ENCODE results near the gene FCGR1A. TPM values are rescaled to one million over a fixed set of nuclear protein-coding genes. Genes with fewer than 3 reads are reported as not detected.
"Not testable (repeated sequence)": the region's sequence is repeated elsewhere in the genome, so short reads cannot be mapped to it uniquely, and the experiment has no call there.

Gene FCGR1A
- polyA plus RNA-seq, 6 donors from 2014 or later: not detected

GRCh38 chr1:149762294-149762693 is 20.2 kb upstream of the FCGR1A start:
- H3K27me3 Mint-ChIP-seq; H3K36me3 Mint-ChIP-seq; H3K27ac Mint-ChIP-seq; H3K4me3 Mint-ChIP-seq; H3K4me1 Mint-ChIP-seq; H3K9me3 Mint-ChIP-seq; ATAC-seq (ENCODE audit: low read depth in 2 of 2); DNase-seq: not testable (repeated sequence)

- Mint-ChIP-seq H3K27ac (peak overlapping the region in 1 of 6 donors; percentile 47), H3K4me3 (peak overlapping the region in 1 of 8 donors; percentile 70)
- H3K4me1 Mint-ChIP-seq, H3K9me3 Mint-ChIP-seq, H3K27me3 Mint-ChIP-seq, H3K36me3 Mint-ChIP-seq: not testable (repeated sequence)
- ATAC-seq (ENCODE audit: low read depth in 2 of 2): peak; percentile 67 to 87
- DNase-seq: peak; percentile 3
Observed at GRCh38 chr1:149764087-149764800, 18.2 kb upstream of the FCGR1A start.

- not testable (repeated sequence) for H3K27ac Mint-ChIP-seq; DNase-seq; H3K4me1 Mint-ChIP-seq; H3K27me3 Mint-ChIP-seq; H3K4me3 Mint-ChIP-seq; ATAC-seq (ENCODE audit: low read depth in 2 of 2); H3K9me3 Mint-ChIP-seq; H3K36me3 Mint-ChIP-seq
Observed at GRCh38 chr1:149766241-149766640, 16.3 kb upstream of the FCGR1A start.

GRCh38 chr1:149769216-149769615 is 13.3 kb upstream of the FCGR1A start:
- not testable (repeated sequence) for ATAC-seq (ENCODE audit: low read depth in 2 of 2); H3K36me3 Mint-ChIP-seq; H3K9me3 Mint-ChIP-seq

GRCh38 chr1:149770661-149771060 is 11.8 kb upstream of the FCGR1A start:
- not testable (repeated sequence) for H3K4me3 Mint-ChIP-seq; H3K4me1 Mint-ChIP-seq; H3K27ac Mint-ChIP-seq; DNase-seq; H3K36me3 Mint-ChIP-seq; H3K9me3 Mint-ChIP-seq; H3K27me3 Mint-ChIP-seq; ATAC-seq (ENCODE audit: low read depth in 2 of 2)

More at GRCh38 chr1:149769216-149769615, 13.3 kb upstream of the FCGR1A start:
- not testable (repeated sequence) for H3K4me3 Mint-ChIP-seq, H3K27ac Mint-ChIP-seq, H3K4me1 Mint-ChIP-seq, H3K27me3 Mint-ChIP-seq, DNase-seq

GRCh38 chr1:149771653-149772425 is 10.7 kb upstream of the FCGR1A start:
- not testable (repeated sequence) for H3K4me3 Mint-ChIP-seq, H3K4me1 Mint-ChIP-seq

GRCh38 chr1:149775510-149776147 is 6.9 kb upstream of the FCGR1A start:
- H3K27me3 Mint-ChIP-seq; H3K4me3 Mint-ChIP-seq; ATAC-seq (ENCODE audit: low read depth in 2 of 2); DNase-seq; H3K36me3 Mint-ChIP-seq; H3K4me1 Mint-ChIP-seq; H3K9me3 Mint-ChIP-seq; H3K27ac Mint-ChIP-seq: not testable (repeated sequence)

More at GRCh38 chr1:149771653-149772425, 10.7 kb upstream of the FCGR1A start:
- H3K27ac Mint-ChIP-seq, H3K9me3 Mint-ChIP-seq, H3K36me3 Mint-ChIP-seq, H3K27me3 Mint-ChIP-seq, DNase-seq: not testable (repeated sequence)
- peak in 1 of 2 donors; percentile 40 for ATAC-seq (ENCODE audit: low read depth in 2 of 2)

- H3K36me3 Mint-ChIP-seq; H3K27ac Mint-ChIP-seq; DNase-seq; H3K4me1 Mint-ChIP-seq; ATAC-seq (ENCODE audit: low read depth in 2 of 2); H3K9me3 Mint-ChIP-seq; H3K27me3 Mint-ChIP-seq; H3K4me3 Mint-ChIP-seq: not testable (repeated sequence)
Observed at GRCh38 chr1:149777084-149777483, 5.4 kb upstream of the FCGR1A start.

- not testable (repeated sequence) for H3K27me3 Mint-ChIP-seq; H3K27ac Mint-ChIP-seq; H3K9me3 Mint-ChIP-seq; H3K36me3 Mint-ChIP-seq; H3K4me3 Mint-ChIP-seq; ATAC-seq (ENCODE audit: low read depth in 2 of 2); DNase-seq; H3K4me1 Mint-ChIP-seq
Observed at GRCh38 chr1:149778313-149778712, 4.2 kb upstream of the FCGR1A start.

GRCh38 chr1:149781413-149781984 is 995 bp upstream of the FCGR1A start:
- not testable (repeated sequence) for H3K36me3 Mint-ChIP-seq; H3K9me3 Mint-ChIP-seq; DNase-seq; H3K27me3 Mint-ChIP-seq; H3K4me3 Mint-ChIP-seq; H3K4me1 Mint-ChIP-seq; ATAC-seq (ENCODE audit: low read depth in 2 of 2); H3K27ac Mint-ChIP-seq

GRCh38 chr1:149783289-149783688 is 795 bp downstream of the FCGR1A start:
- ATAC-seq (ENCODE audit: low read depth in 2 of 2); H3K27ac Mint-ChIP-seq; H3K4me3 Mint-ChIP-seq; H3K9me3 Mint-ChIP-seq; DNase-seq; H3K4me1 Mint-ChIP-seq; H3K27me3 Mint-ChIP-seq; H3K36me3 Mint-ChIP-seq: not testable (repeated sequence)

GRCh38 chr1:149783868-149784267 is 1.4 kb downstream of the FCGR1A start:
- not testable (repeated sequence) for H3K27me3 Mint-ChIP-seq

GRCh38 chr1:149787688-149788451 is 5.4 kb downstream of the FCGR1A start:
- H3K27ac Mint-ChIP-seq; H3K36me3 Mint-ChIP-seq; ATAC-seq (ENCODE audit: low read depth in 2 of 2); H3K27me3 Mint-ChIP-seq; H3K9me3 Mint-ChIP-seq; H3K4me3 Mint-ChIP-seq; H3K4me1 Mint-ChIP-seq; DNase-seq: not testable (repeated sequence)

More at GRCh38 chr1:149783868-149784267, 1.4 kb downstream of the FCGR1A start:
- H3K36me3 Mint-ChIP-seq; ATAC-seq (ENCODE audit: low read depth in 2 of 2); H3K27ac Mint-ChIP-seq; DNase-seq; H3K4me3 Mint-ChIP-seq; H3K4me1 Mint-ChIP-seq; H3K9me3 Mint-ChIP-seq: not testable (repeated sequence)

All from naive B cell (primary cell).